ENCODE measurements around the gene TYMS.

GRCh38 chr18:666177-666576 is 8.7 kb downstream of the TYMS start:
- TF ChIP-seq CTCF (IDR thresholded peaks at IDR 0.05) (peak; percentile 44), TCF7L2 (IDR thresholded peaks at IDR 0.05; ENCODE audit: low read depth, low read length) (no peak), POLR2AphosphoS5 (IDR thresholded peaks at IDR 0.05; ENCODE audit: low read depth, low read length) (no peak)

Measured in Panc1 (cell line).